HEK293 (cell line): ENCODE data around the gene ZSWIM4.

Experiments
- CTCF ChIA-PET: fragments of 350-600 bp; formaldehyde crosslinking; extraction: SDS; loops from one replicate; lab custom pipeline; 2021; ENCODE audit warnings: antibody characterized with exemption; lab: Yijun Ruan, JAX
- POLR2A ChIA-PET: fragments of 300-600 bp; formaldehyde crosslinking; extraction: SDS; loops from one replicate; lab custom pipeline; 2020; ENCODE audit warnings: antibody characterized with exemption, inconsistent platforms; lab: Yijun Ruan, JAX
- H3K27ac ChIP-seq: fragments of 200-500 bp; sonication (Bioruptor generic); 2 replicates; pipeline ENCODE4 v1.5.1; 2014; ENCODE audit warnings: low read depth, low read length, control low read depth, inconsistent platforms; ENCODE audit errors: extremely low read depth
- H3K36me3 ChIP-seq, 2 experiments: fragments of 200-500 bp in 1 of 2; sonication (Bioruptor generic) in 1 of 2; 1 replicate in 1 of 2; 2 replicates in 1 of 2; pipeline ENCODE4 v1.5.1; 2014 to 2017; ENCODE audit warnings: inconsistent platforms in 2 of 2, low read length in 2 of 2; ENCODE audit not compliant: control insufficient read depth in 2 of 2, insufficient read depth in 1 of 2
- H3K4me1 ChIP-seq: fragments of 200-500 bp; sonication (Bioruptor generic); 2 replicates; pipeline ENCODE4 v1.5.1; 2014; ENCODE audit warnings: mild to moderate bottlenecking, low read length, inconsistent platforms; ENCODE audit not compliant: control insufficient read depth, insufficient read depth
- H3K4me3 ChIP-seq: 2 replicates; pipeline ENCODE4 v1.5.1; 2011; ENCODE audit warnings: low read depth, mild to moderate bottlenecking, control low read depth, low read length, moderate library complexity
- H3K9me3 ChIP-seq: fragments of 200-500 bp; sonication (Bioruptor generic); 2 replicates; pipeline ENCODE4 v1.5.1; 2014; ENCODE audit warnings: low read depth, low read length, inconsistent platforms; ENCODE audit not compliant: control insufficient read depth, insufficient read depth
- AEBP2 ChIP-seq: fragments of 450-650 bp; formaldehyde crosslinking; IDR thresholded peaks from 2 replicates; pipeline ENCODE4 v1.5.1; 2016; ENCODE audit warnings: missing biosample characterization, missing genetic modification characterization, borderline replicate concordance
- ELK4 ChIP-seq: IDR thresholded peaks from 2 replicates; pipeline ENCODE4 v1.6.1; 2011; ENCODE audit warnings: mild to moderate bottlenecking, low read depth, low read length, borderline replicate concordance
- GLI2 ChIP-seq: fragments of 450-650 bp; formaldehyde crosslinking; IDR thresholded peaks from 2 replicates; pipeline ENCODE4; 2017; ENCODE audit warnings: missing biosample characterization, missing genetic modification characterization, low read depth, borderline replicate concordance
- KLF7 ChIP-seq: fragments of 450-650 bp; formaldehyde crosslinking; IDR thresholded peaks from 2 replicates; pipeline ENCODE4 v1.5.1; 2016; ENCODE audit warnings: missing biosample characterization, missing genetic modification characterization, borderline replicate concordance
- PRDM6 ChIP-seq: fragments of 450-650 bp; formaldehyde crosslinking; IDR thresholded peaks from 2 replicates; pipeline ENCODE4 v1.5.1; 2017; ENCODE audit warnings: missing biosample characterization, missing genetic modification characterization
- ZBTB6 ChIP-seq: fragments of 450-650 bp; formaldehyde crosslinking; IDR thresholded peaks from 2 replicates; pipeline ENCODE4 v1.5.1; 2017; ENCODE audit warnings: missing biosample characterization, missing genetic modification characterization
- ZFHX2 ChIP-seq: fragments of 450-650 bp; formaldehyde crosslinking; conservative IDR thresholded peaks from 2 replicates; pipeline ENCODE4 v1.5.1; 2016; ENCODE audit warnings: missing biosample characterization, missing genetic modification characterization
- ZNF121 ChIP-seq: fragments of 450-650 bp; formaldehyde crosslinking; IDR thresholded peaks from 2 replicates; pipeline ENCODE4 v1.5.1; 2016; ENCODE audit warnings: missing biosample characterization, missing genetic modification characterization
- ZNF148 ChIP-seq: fragments of 450-650 bp; formaldehyde crosslinking; IDR thresholded peaks from 2 replicates; pipeline ENCODE4 v1.5.0; 2017; ENCODE audit warnings: missing biosample characterization, missing genetic modification characterization, borderline replicate concordance
- ZNF155 ChIP-seq: fragments of 450-650 bp; formaldehyde crosslinking; IDR thresholded peaks from 2 replicates; pipeline ENCODE4 v1.5.1; 2016; ENCODE audit warnings: missing biosample characterization, missing genetic modification characterization
- ZNF169 ChIP-seq: fragments of 450-650 bp; formaldehyde crosslinking; IDR thresholded peaks from 2 replicates; pipeline ENCODE4 v1.5.1; 2016; ENCODE audit warnings: missing biosample characterization, missing genetic modification characterization
- ZNF19 ChIP-seq: fragments of 450-650 bp; formaldehyde crosslinking; IDR thresholded peaks from 2 replicates; pipeline ENCODE4; 2016; ENCODE audit warnings: missing biosample characterization, missing genetic modification characterization, low read depth
- ZNF211 ChIP-seq: fragments of 450-650 bp; formaldehyde crosslinking; IDR thresholded peaks from 2 replicates; pipeline ENCODE4 v1.5.1; 2016; ENCODE audit warnings: low read depth, missing biosample characterization, missing genetic modification characterization
- ZNF223 ChIP-seq: fragments of 450-650 bp; formaldehyde crosslinking; IDR thresholded peaks from 2 replicates; pipeline ENCODE4 v1.5.1; 2016; ENCODE audit warnings: missing biosample characterization, missing genetic modification characterization
- ZNF26 ChIP-seq: fragments of 450-650 bp; formaldehyde crosslinking; IDR thresholded peaks from 2 replicates; pipeline ENCODE4 v1.5.1; 2016; ENCODE audit warnings: missing biosample characterization, missing genetic modification characterization
- ZNF274 ChIP-seq, 2 experiments: fragments of 200-500 bp in 1 of 2; fragments of 450-650 bp in 1 of 2; sonication (Bioruptor generic) in 1 of 2; formaldehyde crosslinking in 1 of 2; IDR thresholded peaks; 2 replicates each; pipeline versions ENCODE4 v1.5.1 to v1.6.1; 2014 to 2016; ENCODE audit warnings: borderline replicate concordance in 1 of 2, inconsistent platforms in 1 of 2, low read length in 1 of 2, missing biosample characterization in 1 of 2, missing genetic modification characterization in 1 of 2
- ZNF335 ChIP-seq: fragments of 450-650 bp; formaldehyde crosslinking; conservative IDR thresholded peaks from 2 replicates; pipeline ENCODE4 v1.5.1; 2016; ENCODE audit warnings: missing biosample characterization, missing genetic modification characterization
- ZNF558 ChIP-seq: fragments of 450-650 bp; formaldehyde crosslinking; IDR thresholded peaks from 2 replicates; pipeline ENCODE4 v1.5.1; 2016; ENCODE audit warnings: missing biosample characterization, missing genetic modification characterization
- ZNF580 ChIP-seq: fragments of 450-650 bp; formaldehyde crosslinking; IDR thresholded peaks from 2 replicates; pipeline ENCODE4 v1.5.1; 2016; ENCODE audit warnings: missing biosample characterization, missing genetic modification characterization
- ZNF747 ChIP-seq: fragments of 450-650 bp; formaldehyde crosslinking; IDR thresholded peaks from 2 replicates; pipeline ENCODE4 v1.5.1; 2016; ENCODE audit warnings: missing biosample characterization, missing genetic modification characterization
- ZNF791 ChIP-seq: fragments of 450-650 bp; formaldehyde crosslinking; IDR thresholded peaks from 2 replicates; pipeline ENCODE4 v1.5.1; 2016; ENCODE audit warnings: missing biosample characterization, missing genetic modification characterization
- ZSCAN30 ChIP-seq: fragments of 450-650 bp; IDR thresholded peaks from 2 replicates; pipeline ENCODE4 v1.5.1; 2018; ENCODE audit warnings: missing biosample characterization, mild to moderate bottlenecking, missing genetic modification characterization, moderate library complexity
- ZSCAN5A ChIP-seq: fragments of 450-650 bp; formaldehyde crosslinking; IDR thresholded peaks from 2 replicates; pipeline ENCODE4 v1.5.1; 2016; ENCODE audit warnings: missing biosample characterization, missing genetic modification characterization

The ZSWIM4 gene

GRCh38 chr19:13794757-13795589, at the start of gene ZSWIM4:
Gene ZSWIM4, plus strand, starts transcription at chr19:13795443. Its CDS starts 206 bp downstream, at chr19:13795649.
- ChIA-PET CTCF (interaction anchor here (0.5 to 2.8 kb wide), 6 partner anchors 9 to 182 kb away, joined by 3 to 17 read pairs (median 4); no protein-coding TSS in a partner anchor), POLR2A (interaction anchor here (0.6 to 3.7 kb wide), 16 partner anchors 9 to 67 kb away, joined by 3 to 18 read pairs (median 4); partner anchors contain the start of gene C19orf53)
- H3K36me3 ChIP-seq, result no peaks in the 10 kb centered on the region
- H3K4me1 ChIP-seq, result peaks cover 8% of the 10 kb centered on the region
- H3K4me3 ChIP-seq, result peak within 1 kb of the TSS; percentile 79
- H3K27ac ChIP-seq, result peak within 1 kb of the TSS; percentile 76
- H3K9me3 ChIP-seq, result no peaks in the 10 kb centered on the region
- TF ChIP-seq ZFHX2 (tag by site-specific recombination) (peak; percentile 89), ZSCAN5A (no peak), ZNF747 (tag by site-specific recombination) (no peak), GLI2 (tag by site-specific recombination) (no peak), ZNF155 (tag by site-specific recombination) (no peak), ZNF19 (tag by site-specific recombination) (no peak), KLF7 (tag by site-specific recombination) (no peak), ZNF791 (tag by site-specific recombination) (no peak), ZNF121 (tag by site-specific recombination) (peak; percentile 93), ZNF26 (tag by site-specific recombination) (no peak), ZNF274 (IDR thresholded peaks at IDR 0.05; ENCODE audit: low read length) (no peak), ZNF274 (tag by site-specific recombination; IDR thresholded peaks at IDR 0.05; ENCODE audit: borderline replicate concordance) (no peak), ZNF211 (no peak), ZSCAN30 (tag by site-specific recombination) (peak; percentile 69; the same call in 1 of the 2 replicates), ZNF558 (tag by site-specific recombination) (no peak), ELK4 (no peak), ZNF335 (tag by site-specific recombination) (peak; percentile 85), PRDM6 (tag by site-specific recombination) (no peak), ZBTB6 (tag by site-specific recombination) (no peak), AEBP2 (no peak), ZNF580 (tag by site-specific recombination) (peak; percentile 87), ZNF223 (tag by site-specific recombination) (no peak), ZNF169 (tag by site-specific recombination) (no peak), ZNF148 (no peak)
